ENCODE results near the gene FBXO2.

DNA sequence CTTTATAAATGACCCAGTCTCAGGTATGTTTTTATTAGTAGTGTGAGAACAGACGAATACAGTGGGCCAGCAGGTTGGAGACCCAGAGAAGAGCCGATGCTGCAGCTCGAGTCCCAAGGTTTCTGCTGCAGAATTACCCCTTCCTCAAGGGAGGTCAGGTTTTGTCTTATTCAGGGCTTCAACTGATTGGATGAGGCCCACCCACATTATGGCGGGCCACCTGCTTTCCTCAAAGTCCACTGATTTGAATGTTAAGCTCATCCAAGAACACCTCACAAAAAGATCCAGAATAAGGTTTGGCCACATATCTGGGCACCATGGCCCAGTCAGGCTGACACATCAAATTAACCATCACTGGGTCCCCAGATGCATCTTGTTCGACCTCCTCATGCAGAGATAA, 40.9 kb downstream of the FBXO2 start:
- no peak for TF ChIP-seq POLR2A (IDR thresholded peaks at IDR 0.05)
- TF ChIP-seq, protein P1, sequence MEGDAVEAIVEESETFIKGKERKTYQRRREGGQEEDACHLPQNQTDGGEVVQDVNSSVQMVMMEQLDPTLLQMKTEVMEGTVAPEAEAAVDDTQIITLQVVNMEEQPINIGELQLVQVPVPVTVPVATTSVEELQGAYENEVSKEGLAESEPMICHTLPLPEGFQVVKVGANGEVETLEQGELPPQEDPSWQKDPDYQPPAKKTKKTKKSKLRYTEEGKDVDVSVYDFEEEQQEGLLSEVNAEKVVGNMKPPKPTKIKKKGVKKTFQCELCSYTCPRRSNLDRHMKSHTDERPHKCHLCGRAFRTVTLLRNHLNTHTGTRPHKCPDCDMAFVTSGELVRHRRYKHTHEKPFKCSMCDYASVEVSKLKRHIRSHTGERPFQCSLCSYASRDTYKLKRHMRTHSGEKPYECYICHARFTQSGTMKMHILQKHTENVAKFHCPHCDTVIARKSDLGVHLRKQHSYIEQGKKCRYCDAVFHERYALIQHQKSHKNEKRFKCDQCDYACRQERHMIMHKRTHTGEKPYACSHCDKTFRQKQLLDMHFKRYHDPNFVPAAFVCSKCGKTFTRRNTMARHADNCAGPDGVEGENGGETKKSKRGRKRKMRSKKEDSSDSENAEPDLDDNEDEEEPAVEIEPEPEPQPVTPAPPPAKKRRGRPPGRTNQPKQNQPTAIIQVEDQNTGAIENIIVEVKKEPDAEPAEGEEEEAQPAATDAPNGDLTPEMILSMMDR (IDR thresholded peaks at IDR 0.05): no peak

Measured in heart left ventricle (tissue), 13 donors.